Peyer's patch (tissue), 4 donors: Measurements from ENCODE around the gene NOSTRIN. TPM values are rescaled to one million over a fixed set of nuclear protein-coding genes. Genes with fewer than 3 reads are reported as not detected.

Experiments used
- DNase-seq, 3 donors: peaks; one replicate each; pipeline ENCODE4 v3.0.0-alpha.2; 2017 to 2019
- H3K27ac ChIP-seq, 4 donors: fragments of 200-600 bp; sonication (generic); one replicate each; pipeline ENCODE4 v1.5.1; 2016 to 2019
- H3K27me3 ChIP-seq, 2 donors: fragments of 200-600 bp; sonication (generic); one replicate each; pipeline ENCODE4 v1.5.1; 2019
- H3K36me3 ChIP-seq, 3 donors: fragments of 200-600 bp; sonication (generic); one replicate each; pipeline ENCODE4 v1.5.1; 2016 to 2019
- H3K4me1 ChIP-seq, 4 donors: fragments of 200-600 bp; sonication (generic); one replicate each; pipeline ENCODE4 v1.5.1; 2016 to 2019
- H3K4me3 ChIP-seq, 4 donors: fragments of 200-600 bp; sonication (generic); 1 replicate in 3 of 4; 2 replicates in 1 of 4; pipeline ENCODE4 v1.5.1; 2016 to 2019; ENCODE audit warnings: mild to moderate bottlenecking in 1 of 4
- H3K9me3 ChIP-seq, 4 donors: fragments of 200-600 bp; sonication (generic); one replicate each; pipeline ENCODE4 v1.5.1; 2016 to 2019; ENCODE audit warnings: mild to moderate bottlenecking in 1 of 4
- POLR2A ChIP-seq, 2 donors: fragments of 450-650 bp; IDR thresholded peaks; one replicate each; pipeline ENCODE4 v1.5.1; 2017; ENCODE audit warnings: antibody characterized with exemption in 2 of 2, mild to moderate bottlenecking in 2 of 2, moderate library complexity in 2 of 2
- total RNA-seq, 4 donors: library from RNA; depleted of rRNA; stranded (reverse); fragments of >200 nt; gene quantifications; one replicate each; pipeline ENCODE4 v1.1.0, GENCODE V29; 2016
- TF ChIP-seq, protein P1 (sequence below), 6 experiments: fragments of 450-650 bp in 4 of 6; fragments of 200-600 bp in 2 of 6; sonication (generic) in 1 of 6; IDR thresholded peaks; one replicate each; pipeline ENCODE4 v1.5.1; 2017 to 2019; ENCODE audit warnings: antibody characterized with exemption in 6 of 6, mild to moderate bottlenecking in 3 of 6, moderate library complexity in 1 of 6

The NOSTRIN gene
- total RNA-seq, 4 donors from 2014 or later, result 67.4 to 152 (median 87.7) TPM

DNA sequence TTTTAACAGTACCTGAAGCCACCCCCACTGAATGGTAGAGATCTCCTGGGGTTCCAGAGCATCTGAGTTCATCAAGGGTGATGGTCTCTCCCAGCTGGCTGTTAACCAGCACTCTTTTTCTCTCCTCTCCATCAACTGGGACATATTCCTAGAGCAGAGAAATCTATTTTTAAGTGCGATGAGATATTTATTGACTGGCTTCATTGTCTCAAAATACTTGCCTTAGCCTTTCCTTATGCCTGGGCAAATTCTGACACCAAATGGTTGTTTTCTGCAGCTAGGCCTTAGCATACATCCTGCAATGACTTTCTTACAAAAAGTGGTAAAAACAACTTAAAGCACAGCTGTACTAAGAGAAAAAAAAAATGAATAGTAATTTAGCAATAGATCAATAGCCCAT is 19.6 kb downstream of the NOSTRIN start:
- H3K27ac ChIP-seq, result no peak overlapping the region
- DNase-seq, result no peak
- H3K4me1 ChIP-seq, result no peaks in the 10 kb centered on the region
- peaks cover 0 to 14% (median 0%) of the 10 kb centered on the region in 3 donors for H3K36me3 ChIP-seq
- no peak overlapping the region for H3K4me3 ChIP-seq
- H3K9me3 ChIP-seq, result no peaks in the 10 kb centered on the region
- TF ChIP-seq POLR2A (IDR thresholded peaks at IDR 0.05), result no peak
- TF ChIP-seq, protein P1, sequence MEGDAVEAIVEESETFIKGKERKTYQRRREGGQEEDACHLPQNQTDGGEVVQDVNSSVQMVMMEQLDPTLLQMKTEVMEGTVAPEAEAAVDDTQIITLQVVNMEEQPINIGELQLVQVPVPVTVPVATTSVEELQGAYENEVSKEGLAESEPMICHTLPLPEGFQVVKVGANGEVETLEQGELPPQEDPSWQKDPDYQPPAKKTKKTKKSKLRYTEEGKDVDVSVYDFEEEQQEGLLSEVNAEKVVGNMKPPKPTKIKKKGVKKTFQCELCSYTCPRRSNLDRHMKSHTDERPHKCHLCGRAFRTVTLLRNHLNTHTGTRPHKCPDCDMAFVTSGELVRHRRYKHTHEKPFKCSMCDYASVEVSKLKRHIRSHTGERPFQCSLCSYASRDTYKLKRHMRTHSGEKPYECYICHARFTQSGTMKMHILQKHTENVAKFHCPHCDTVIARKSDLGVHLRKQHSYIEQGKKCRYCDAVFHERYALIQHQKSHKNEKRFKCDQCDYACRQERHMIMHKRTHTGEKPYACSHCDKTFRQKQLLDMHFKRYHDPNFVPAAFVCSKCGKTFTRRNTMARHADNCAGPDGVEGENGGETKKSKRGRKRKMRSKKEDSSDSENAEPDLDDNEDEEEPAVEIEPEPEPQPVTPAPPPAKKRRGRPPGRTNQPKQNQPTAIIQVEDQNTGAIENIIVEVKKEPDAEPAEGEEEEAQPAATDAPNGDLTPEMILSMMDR (IDR thresholded peaks at IDR 0.05), result no peak
- H3K27me3 ChIP-seq, result no peaks in the 10 kb centered on the region

DNA sequence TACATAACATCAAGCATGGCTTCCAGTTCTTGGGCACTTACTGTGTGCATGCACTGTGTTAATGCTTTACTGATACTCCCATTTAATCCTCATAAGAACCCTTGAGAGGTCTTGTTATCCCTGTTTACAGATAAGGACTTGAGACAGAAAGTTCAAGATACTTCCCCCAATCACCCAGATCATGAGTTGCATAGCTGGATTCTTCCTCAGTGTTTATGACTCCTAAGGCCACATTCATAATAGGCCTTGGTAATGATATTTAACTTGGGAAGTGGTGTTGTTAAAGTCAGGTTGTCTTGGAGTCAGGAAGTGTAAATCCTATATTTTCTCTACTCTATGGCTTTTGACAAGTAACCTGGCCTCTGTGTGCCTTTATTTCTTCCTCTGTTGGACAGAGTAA is 22.7 kb downstream of the NOSTRIN start:
- Histone ChIP-seq H3K36me3 (peaks cover 0 to 15% (median 0%) of the 10 kb centered on the region in 3 donors), H3K4me1 (no peaks in the 10 kb centered on the region), H3K27ac (no peak overlapping the region), H3K27me3 (no peaks in the 10 kb centered on the region), H3K9me3 (no peaks in the 10 kb centered on the region), H3K4me3 (no peak overlapping the region)
- TF ChIP-seq, protein P1 (IDR thresholded peaks at IDR 0.05), result no peak
- no peak for TF ChIP-seq POLR2A (IDR thresholded peaks at IDR 0.05)
- DNase-seq, result no peak

DNA sequence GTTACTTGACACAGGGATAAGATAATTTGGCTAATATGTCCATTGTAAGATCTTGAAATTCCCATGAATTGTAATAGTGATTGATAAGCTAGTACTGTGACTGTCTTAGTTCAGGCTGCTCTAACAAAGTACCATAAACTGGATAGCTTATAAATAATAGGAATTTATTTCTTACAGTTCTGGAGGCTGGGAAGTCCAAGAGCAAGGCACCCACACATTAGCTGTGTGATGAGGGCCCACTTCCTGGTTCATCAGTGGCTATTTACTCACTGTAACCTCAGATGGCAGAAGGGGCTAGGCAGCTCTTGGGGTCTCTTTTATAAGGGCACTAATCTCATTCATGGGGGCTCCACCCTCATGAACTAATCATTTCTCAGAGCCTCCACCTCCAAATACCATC is 28.5 kb downstream of the NOSTRIN start:
- H3K4me3 ChIP-seq, result no peak overlapping the region
- H3K4me1 ChIP-seq, result no peaks in the 10 kb centered on the region
- H3K27me3 ChIP-seq, result no peaks in the 10 kb centered on the region
- no peak for TF ChIP-seq POLR2A (IDR thresholded peaks at IDR 0.05)
- TF ChIP-seq, protein P1 (IDR thresholded peaks at IDR 0.05), result no peak
- H3K27ac ChIP-seq, result no peak overlapping the region
- H3K9me3 ChIP-seq, result no peaks in the 10 kb centered on the region
- no peak for DNase-seq
- H3K36me3 ChIP-seq, result peaks cover 0 to 43% (median 0%) of the 10 kb centered on the region in 3 donors

DNA sequence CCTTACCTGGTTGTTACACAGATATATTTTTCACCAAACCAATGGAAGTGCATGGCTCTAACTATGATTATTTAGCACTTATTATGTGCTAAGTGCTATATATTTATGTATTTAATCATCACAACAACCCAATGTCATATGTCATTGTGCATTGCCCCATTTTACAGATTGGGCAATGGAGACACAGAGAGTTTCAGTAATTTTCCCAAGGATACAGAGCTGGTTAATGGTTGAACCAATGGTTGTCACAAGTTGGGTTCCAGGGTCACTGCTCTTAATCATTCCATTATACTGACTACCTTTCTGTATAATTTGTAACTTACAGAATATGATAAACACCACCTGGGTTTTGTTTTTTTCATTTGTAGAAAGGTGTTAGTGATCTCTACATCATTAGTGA is 29.2 kb downstream of the NOSTRIN start:
- H3K27ac ChIP-seq, result no peak overlapping the region
- no peak for DNase-seq
- H3K9me3 ChIP-seq, result no peaks in the 10 kb centered on the region
- H3K36me3 ChIP-seq, result peaks cover 0 to 50% (median 0%) of the 10 kb centered on the region in 3 donors
- H3K4me1 ChIP-seq, result no peaks in the 10 kb centered on the region
- TF ChIP-seq, protein P1 (IDR thresholded peaks at IDR 0.05), result no peak
- no peak for TF ChIP-seq POLR2A (IDR thresholded peaks at IDR 0.05)
- H3K4me3 ChIP-seq, result no peak overlapping the region
- H3K27me3 ChIP-seq, result no peaks in the 10 kb centered on the region

DNA sequence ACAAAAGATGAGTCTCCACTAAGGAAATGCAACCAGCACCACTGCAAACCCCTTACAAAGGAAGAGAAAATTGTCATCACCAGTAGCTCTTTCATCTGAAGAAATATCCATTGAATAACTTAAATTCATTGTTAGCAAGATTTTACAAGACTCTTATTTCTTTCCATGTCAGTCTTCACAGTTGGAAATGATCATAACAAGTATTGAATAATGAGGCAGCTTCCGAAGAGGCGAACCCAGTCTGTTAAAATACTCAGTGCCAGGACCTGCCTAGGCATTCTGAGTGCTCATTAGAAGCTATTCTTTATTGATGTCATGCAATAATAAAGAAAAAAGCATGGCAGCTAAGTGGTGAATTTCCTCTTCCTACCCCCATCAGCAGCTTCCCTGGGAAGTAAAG is 33.5 kb downstream of the NOSTRIN start:
- no peak overlapping the region for H3K27ac ChIP-seq
- H3K27me3 ChIP-seq, result no peaks in the 10 kb centered on the region
- TF ChIP-seq, protein P1 (IDR thresholded peaks at IDR 0.05), result no peak
- TF ChIP-seq POLR2A (IDR thresholded peaks at IDR 0.05), result no peak
- H3K36me3 ChIP-seq, result peaks cover 0 to 36% (median 0%) of the 10 kb centered on the region in 3 donors
- DNase-seq, result no peak
- no peaks in the 10 kb centered on the region for H3K9me3 ChIP-seq
- no peak overlapping the region for H3K4me3 ChIP-seq
- no peaks in the 10 kb centered on the region for H3K4me1 ChIP-seq

DNA sequence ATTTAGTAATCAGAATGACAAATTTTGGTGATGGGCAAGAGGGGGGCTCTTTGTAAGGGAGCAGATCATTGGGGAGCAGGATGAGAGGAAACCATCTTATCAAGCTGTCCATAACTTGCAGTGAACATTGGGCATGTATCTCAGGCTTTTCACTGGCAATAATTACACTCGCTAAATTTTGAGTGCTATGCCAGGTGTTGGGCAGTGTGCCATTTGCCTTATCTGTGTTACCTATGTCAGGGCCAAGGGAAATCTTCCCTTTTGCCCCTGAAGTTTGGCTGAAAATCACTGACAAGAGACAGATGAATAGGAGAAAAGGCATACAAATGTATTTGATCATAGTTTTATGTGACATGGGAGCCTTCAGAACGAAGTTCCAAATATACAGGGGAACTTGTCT is 39.0 kb downstream of the NOSTRIN start:
- no peak for TF ChIP-seq POLR2A (IDR thresholded peaks at IDR 0.05)
- TF ChIP-seq, protein P1 (IDR thresholded peaks at IDR 0.05), result no peak
- no peaks in the 10 kb centered on the region for H3K9me3 ChIP-seq
- DNase-seq, result no peak
- no peaks in the 10 kb centered on the region for H3K27me3 ChIP-seq
- no peaks in the 10 kb centered on the region for H3K4me1 ChIP-seq
- H3K36me3 ChIP-seq, result peaks cover 0 to 20% (median 0%) of the 10 kb centered on the region in 3 donors
- no peak overlapping the region for H3K4me3 ChIP-seq
- H3K27ac ChIP-seq, result no peak overlapping the region
